H1 (cell line): Measurements from ENCODE around the gene TSGA10IP. TPM values are rescaled to one million over a fixed set of nuclear protein-coding genes. Genes with fewer than 3 reads are reported as not detected.

Experiments
- ATF2 ChIP-seq: IDR thresholded peaks from 2 replicates; pipeline ENCODE4 v1.6.1; 2012; ENCODE audit warnings: low read length, inconsistent platforms
- CBX8 ChIP-seq: fragments of 300-800, 300-1000 bp; sonication (generic); IDR thresholded peaks from 2 replicates; pipeline ENCODE4 v1.7.1; 2016; ENCODE audit warnings: low read depth, low read length, borderline replicate concordance
- CTCF ChIP-seq, 3 experiments: IDR thresholded peaks; 1 replicate in 2 of 3; 2 replicates in 1 of 3; pipeline versions ENCODE4 v1.5.1 to v1.6.1; 2011; ENCODE audit warnings: low read length in 3 of 3, mild to moderate bottlenecking in 3 of 3, inconsistent platforms in 2 of 3, low read depth in 1 of 3, moderate library complexity in 1 of 3; ENCODE audit not compliant: insufficient read depth in 1 of 3; ENCODE audit errors: control extremely low read depth in 1 of 3
- KDM4A ChIP-seq: IDR thresholded peaks from one replicate; pipeline ENCODE4 v1.7.1; 2012; ENCODE audit warnings: low read depth, mild to moderate bottlenecking, moderate library complexity, low read length, inconsistent platforms; ENCODE audit not compliant: severe bottlenecking
- SIX5 ChIP-seq: IDR thresholded peaks from 2 replicates; pipeline ENCODE4 v1.6.1; 2011; ENCODE audit warnings: mild to moderate bottlenecking, low read depth, low read length
- TCF12 ChIP-seq: IDR thresholded peaks from 2 replicates; pipeline ENCODE4 v1.6.1; 2011; ENCODE audit warnings: low read depth, mild to moderate bottlenecking, low read length
- USF2 ChIP-seq: IDR thresholded peaks from 2 replicates; pipeline ENCODE4 v1.6.1; 2011; ENCODE audit warnings: low read length, improper control_type of control experiment
- polyA plus RNA-seq, 7 experiments: library from polyadenylated mRNA; depleted of rRNA in 3 of 7; stranded (reverse) in 5 of 7; unstranded in 2 of 7; fragments of >200 nt in 5 of 7; fragments of 200-250 nt in 2 of 7; gene quantifications; 1 replicate in 5 of 7; 2 replicates in 1 of 7; 4 replicates in 1 of 7; pipeline versions ENCODE4 v1.2.1 to v1.2.3, GENCODE V29; 2011 to 2013; ENCODE audit warnings: missing spikeins in 2 of 7, mixed read lengths in 2 of 7
- total RNA-seq: library from RNA; stranded (reverse); fragmentation: NEBNext Ultra II Directional; extraction: Animal tissue kit (Norgen Biotek cat#: 25700); gene quantifications from 2 replicates; pipeline ENCODE4 v1.2.1, GENCODE V29; 2021

TSGA10IP gene
- total and polyA plus RNA-seq, 2 of the 8 experiments (the other 6 are each of a cell fraction or from before 2014, with no cell fraction given), result 1.9 to 6.0 TPM

- TF ChIP-seq ATF2 (no peak), CBX8 (no peak), KDM4A (no peak), TCF12 (no peak), CTCF (IDR thresholded peaks at IDR 0.05; ENCODE audit: control extremely low read depth in 1 of 3, insufficient read depth in 1 of 3, low read depth in 1 of 3, low read length in 3 of 3) (no peak), SIX5 (no peak), USF2 (no peak)
These were observed 58.0 kb downstream of the TSGA10IP start (continued) for GRCh38 chr11:66003291-66003690.
